HTR-8/SVneo (cell line): Measurements from ENCODE around the gene NCL.
"Not testable (repeated sequence)": the region's sequence is repeated elsewhere in the genome, so short reads cannot be mapped to it uniquely, and the experiment has no call there.

ENCODE experiments used
- DNase-seq: peaks from one replicate; pipeline ENCODE4 v3.0.0; 2011; ENCODE audit warnings: low spot score, mixed read lengths; ENCODE audit not compliant: insufficient read length
- FAIRE-seq: peaks from 2 replicates; lab custom pipeline; 2011; peaks lifted over from hg19 to GRCh38; lab: Jason Lieb, UNC

The NCL gene

GRCh38 chr2:231433990-231434389 is 30.3 kb downstream of the NCL start:
- FAIRE-seq (no peak), DNase-seq (no peak)

GRCh38 chr2:231431606-231432005 is 32.7 kb downstream of the NCL start:
- FAIRE-seq (no peak), DNase-seq (no peak)

DNA sequence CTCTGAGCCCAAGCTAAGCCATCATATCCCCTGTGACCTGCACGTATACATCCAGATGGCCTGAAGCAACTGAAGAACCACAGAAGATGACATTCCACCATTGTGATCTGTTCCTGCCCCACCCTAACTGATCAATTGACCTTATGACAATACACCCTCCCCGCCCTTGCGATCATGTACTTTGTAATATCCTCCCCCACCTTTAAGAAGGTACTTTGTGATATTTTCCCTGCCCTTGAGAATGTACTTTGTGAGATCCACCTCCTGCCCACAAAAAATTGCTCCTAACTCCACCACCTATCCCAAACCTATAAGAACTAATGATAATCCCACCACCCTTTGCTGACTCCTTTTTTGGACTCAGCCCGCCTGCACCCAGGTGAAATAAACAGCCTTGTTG is 33.8 kb downstream of the NCL start:
- DNase-seq, FAIRE-seq: not testable (repeated sequence)

DNA sequence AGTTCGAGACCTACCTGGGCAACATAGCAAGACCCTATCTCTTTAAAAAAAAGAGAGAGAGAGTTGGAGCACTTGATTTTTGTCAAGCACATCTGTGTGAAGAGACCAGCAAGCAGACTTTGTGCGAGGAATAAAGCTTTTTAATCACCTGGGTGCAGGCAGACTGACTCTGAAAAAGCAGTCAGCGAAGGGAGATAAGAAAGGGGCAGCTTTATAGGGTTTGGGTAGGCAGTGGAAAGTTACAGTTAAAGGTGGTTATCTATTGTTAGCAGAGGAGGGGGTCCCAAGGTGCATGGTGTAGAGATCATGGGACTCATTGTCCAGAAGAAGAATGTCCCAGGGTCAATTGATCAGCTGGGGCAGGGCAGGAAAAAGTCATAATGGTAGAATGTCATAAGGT is 34.4 kb downstream of the NCL start:
- no peak for FAIRE-seq
- DNase-seq, result no peak

- no peak for FAIRE-seq
- no peak for DNase-seq
Observed at GRCh38 chr2:231429152-231429551, 35.1 kb downstream of the NCL start.

GRCh38 chr2:231427116-231427515 is 37.2 kb downstream of the NCL start:
- DNase-seq, result no peak
- FAIRE-seq, result no peak

DNA sequence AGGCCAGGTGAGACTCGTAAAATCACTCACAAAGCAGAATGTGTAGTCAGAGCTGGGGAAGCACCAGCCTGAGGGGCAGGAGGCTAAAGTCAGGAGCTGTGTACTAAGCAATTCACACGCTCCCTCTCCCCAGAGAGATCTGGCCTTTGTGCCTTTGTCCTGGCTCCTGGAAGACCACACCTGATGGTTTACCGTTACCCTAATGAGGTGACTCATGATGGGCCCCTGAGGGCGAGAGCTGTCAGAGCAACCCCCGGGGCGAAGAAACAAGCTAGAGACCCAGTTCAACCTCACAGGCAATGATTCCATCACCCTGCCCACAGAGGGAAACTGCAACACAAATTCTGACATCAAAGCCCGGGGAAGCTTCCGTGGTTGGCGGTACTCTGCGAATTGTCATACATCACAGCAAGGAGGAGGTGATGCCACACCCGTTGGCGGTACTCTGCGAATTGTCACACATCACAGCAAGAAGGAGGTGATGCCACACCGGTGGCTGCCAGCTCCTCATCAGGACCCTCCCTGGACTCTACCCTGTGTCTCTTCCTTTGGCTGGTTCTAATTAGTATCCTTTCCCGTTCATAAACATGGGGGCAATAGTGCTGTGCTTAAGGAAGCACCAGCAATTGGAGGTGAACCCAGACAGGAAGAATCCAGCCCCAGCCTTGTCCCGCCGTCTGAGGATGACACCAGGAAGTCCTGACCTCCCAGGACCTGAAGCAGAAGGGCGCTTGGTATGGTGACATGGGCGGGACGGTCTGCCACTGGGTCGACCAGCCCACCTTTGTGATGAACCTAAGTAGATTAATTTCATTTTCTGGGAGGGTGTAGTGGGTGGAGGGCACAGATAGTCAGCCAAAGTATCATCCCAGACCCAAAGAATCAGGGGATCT is 38.2 kb downstream of the NCL start:
- no peak for DNase-seq

DNA sequence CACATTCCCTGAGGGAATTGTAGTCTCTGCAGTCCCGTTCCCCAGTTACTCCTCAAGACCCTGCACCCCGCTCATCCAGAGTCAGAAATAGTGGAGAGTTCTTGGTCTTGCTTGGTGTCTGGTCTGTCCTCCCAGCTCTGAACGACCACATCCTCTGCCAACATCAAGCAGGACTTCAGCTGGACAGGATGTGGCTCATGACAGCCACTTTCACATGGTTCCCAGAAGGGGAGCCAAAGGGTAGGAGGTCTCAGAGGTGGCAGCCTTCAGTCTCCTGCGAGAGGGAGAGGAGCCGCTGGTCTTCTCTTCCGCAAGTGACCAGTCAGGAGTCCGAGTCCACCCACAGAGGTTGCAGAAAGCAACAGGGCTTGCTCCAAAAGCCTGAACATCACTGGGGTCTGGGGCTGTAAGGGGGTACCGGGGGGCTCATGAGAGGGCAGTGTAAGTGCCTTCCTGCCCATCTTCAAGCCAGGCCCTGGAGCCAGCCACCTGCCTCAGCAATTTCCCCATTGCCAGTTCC is 38.9 kb downstream of the NCL start:
- no peak for DNase-seq
- FAIRE-seq, result no peak

More for the DNA sequence above, 38.2 kb downstream of the NCL start:
- FAIRE-seq, result no peak

GRCh38 chr2:231423176-231423575 is 41.1 kb downstream of the NCL start:
- FAIRE-seq (no peak), DNase-seq (no peak)

- FAIRE-seq (no peak), DNase-seq (no peak)
Observed at GRCh38 chr2:231422056-231422455, 42.2 kb downstream of the NCL start.

DNA sequence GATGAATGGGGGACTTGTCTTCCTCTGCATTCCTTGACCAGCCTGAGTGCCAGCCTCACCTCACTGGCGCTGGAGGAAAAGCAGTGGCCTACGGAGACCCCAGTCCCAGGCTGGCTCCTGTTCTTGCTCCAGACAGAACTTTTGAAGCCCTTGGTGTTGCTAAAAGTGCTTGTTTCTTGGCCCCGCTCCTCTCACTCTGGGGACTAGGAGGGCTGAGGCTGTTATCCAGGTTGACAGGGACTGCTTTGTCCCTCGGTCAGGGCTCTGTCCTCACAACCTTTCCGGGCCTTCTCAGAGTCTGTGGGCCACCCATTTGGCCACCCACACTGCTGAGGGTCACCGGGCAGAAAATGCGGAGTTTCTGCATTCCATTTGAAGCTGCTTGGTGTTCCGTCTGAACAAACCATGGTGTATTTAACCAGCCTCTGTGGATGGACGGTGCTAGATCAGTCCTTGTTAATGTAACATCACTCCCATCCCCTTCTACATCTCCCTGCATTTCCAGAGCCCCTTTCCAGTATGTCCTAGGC is 43.2 kb downstream of the NCL start:
- DNase-seq (no peak), FAIRE-seq (no peak)

- DNase-seq (no peak), FAIRE-seq (no peak)
Observed at GRCh38 chr2:231418820-231419640, 45.3 kb downstream of the NCL start.

DNA sequence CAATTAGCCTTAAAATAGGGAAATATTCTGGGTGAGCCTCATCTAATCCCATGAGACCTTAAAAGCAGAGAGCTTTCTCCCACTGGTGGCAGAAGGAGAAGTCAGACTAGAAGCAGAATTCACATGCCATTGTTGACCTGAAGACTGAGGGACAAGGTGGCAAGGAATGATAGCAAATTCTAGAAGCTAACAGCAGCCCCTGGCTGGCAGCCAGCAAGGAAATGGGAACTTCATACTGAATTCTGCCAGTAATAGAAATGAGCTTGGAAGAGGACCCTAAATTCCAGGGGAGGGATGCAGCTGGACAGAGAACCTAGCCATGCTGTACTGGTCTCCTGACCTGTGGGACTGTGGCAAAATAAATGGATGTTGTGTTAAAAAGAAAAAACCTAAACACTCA is 49.3 kb downstream of the NCL start:
- DNase-seq (no peak), FAIRE-seq (no peak)

DNA sequence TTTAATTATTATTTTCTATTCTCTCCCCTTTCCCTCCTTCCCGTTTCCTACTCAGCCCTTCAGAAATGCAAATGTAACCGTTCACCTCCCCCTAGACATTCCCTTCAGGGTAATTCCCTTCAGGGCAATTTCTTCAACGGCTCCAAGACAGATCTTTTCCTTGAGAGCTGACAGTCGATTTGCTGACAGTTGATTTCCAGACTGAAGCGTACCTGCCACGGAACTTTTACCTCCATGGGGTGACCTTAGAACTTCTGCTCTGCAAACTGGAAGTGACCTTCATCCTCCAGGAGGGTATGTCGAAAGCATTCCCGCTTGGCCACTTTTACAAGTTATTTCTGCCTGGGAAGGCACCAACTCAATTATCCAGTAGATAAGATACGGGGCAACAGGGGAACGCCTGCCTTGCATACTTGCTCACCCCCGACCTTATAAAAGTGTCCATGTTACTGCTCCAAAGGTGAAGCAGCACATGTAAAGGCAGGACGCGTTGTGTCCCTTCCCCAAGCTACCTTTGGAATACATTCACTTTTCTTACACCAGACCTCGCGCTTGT is 50.3 kb downstream of the NCL start:
- no peak for FAIRE-seq

DNA sequence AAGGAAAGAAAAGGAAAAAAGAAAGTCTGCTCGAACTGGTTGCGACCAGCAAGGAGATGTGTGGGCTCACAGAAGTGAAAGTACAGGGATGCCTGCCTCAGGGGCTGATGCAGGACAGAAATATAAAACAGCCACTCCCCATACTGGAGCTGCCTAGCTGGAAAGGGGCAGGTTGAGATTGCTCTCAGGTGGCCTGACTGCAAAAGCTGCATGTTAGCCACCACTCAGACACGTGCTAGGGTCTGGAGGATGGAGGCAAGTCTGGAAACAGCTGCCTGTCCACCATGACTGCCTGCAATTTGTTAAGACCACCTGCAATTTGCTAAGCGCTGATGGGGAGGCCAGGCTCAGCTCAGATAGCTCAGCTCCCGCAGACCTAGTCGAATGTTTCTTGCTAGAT is 50.8 kb downstream of the NCL start:
- DNase-seq, result no peak
- FAIRE-seq, result no peak

More for the DNA sequence above, 50.3 kb downstream of the NCL start:
- DNase-seq, result no peak

DNA sequence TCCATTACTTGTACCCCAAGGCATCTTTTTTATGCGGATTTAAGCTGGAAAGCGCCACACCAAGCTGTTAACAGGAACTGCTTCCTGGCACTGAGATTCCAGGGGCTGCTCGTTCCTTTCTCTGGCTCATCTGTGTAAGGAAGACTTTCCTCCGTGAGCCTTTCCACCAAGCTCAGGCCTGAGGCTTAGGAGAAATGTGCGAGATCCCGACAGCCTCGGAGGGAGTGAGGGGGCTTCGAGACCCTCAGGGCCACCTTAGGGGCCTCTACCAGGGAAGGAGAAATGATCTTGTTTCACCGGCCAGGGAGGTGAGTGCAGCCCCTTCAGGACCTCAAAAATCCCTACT is 51.7 kb downstream of the NCL start:
- no peak for DNase-seq
- no peak for FAIRE-seq

DNA sequence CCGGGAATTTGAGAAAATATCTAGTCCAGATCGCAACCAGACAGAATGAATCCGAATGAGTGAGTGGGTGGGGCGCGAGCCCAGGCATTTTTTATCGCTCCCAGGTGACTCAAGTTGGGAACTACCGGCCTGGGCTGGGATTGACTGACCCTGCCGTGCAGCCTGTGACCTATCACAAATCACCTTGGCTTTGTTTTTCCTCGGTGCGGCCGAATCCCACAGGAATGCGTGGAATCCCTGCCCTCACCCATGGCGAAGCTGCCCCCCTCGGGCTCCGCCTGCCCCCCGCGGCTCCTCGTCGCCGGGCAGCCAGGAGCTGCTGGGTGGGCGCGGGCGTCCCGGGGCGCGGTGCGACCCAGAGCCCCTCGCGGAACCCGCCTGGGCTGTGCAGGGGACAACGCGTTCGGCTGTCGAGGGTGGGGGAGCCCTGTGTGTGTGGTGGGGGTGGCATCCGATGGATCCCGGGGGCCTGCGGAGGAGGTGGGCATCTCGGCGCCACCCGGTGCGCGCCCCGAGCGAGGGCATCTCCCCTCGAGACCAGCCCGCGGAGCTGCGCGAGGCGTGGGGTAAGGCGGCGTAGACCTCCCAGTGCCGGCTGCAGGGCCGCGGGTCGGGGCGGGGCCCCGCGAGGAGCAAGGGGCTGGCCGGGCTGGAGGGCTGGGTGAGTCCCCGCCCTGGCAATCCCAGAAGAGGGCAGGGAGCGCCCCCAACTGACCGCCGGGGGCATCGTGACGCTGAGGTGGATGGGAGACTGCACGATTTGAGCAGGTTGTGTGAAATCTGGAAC is 52.3 kb downstream of the NCL start:
- peak; percentile 88 for DNase-seq

DNA sequence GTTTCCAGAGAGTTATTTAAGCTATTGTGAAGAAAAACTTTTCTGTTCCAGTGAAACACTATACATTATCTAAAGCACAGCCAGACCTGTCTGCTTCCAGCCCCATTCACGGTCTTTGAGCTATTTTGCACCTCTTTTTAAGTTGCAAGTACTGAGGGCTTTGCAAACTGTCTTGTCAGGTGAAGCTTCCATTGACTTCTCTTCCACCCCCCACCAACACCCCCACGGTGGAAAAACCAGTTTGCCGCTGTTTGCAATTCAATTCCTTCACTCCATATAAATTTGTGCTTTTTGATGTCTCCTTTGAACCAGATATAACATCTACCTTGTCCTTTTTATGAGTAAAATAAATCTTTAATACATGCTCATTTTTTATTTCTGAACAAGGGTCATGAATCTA is 53.0 kb downstream of the NCL start:
- FAIRE-seq (no peak), DNase-seq (no peak)

More for the DNA sequence above, 52.3 kb downstream of the NCL start:
- FAIRE-seq, result peak; percentile 66

DNA sequence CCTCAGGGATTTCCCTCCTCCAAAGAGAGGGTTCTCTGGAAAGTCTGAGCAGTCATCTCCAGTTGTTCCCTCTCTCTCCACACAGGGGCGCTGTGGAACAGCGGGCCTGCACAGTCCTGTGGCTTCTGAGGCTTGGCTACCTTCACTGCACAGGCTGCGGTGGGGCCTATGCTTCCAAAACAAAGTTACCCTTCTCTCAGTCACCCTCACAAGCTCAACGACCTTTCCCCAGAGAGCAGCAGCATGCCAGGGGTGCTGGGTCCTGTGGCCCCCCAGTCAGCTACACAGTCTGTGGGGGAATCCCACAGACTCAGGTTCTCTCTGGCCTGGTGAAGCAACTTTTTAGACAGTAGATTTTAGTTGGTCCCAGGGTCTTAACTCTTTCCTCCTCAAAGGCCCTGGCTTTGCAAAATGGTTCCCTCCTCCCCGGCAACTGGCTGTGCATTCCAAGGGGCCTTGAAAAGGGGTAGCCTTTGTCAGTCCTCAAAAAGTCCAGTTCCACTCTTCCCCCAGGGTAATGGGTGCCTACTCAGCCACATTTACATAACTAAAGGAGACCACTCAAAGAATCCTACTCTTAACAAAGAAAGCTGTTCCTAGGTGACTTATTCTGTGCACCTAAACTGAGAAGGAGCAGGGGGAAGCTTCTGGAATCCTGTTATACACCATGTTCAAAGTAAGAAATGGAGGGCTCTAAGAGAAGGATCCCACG is 53.8 kb downstream of the NCL start:
- DNase-seq (no peak), FAIRE-seq (no peak)
